SK-N-SH treated with all-trans-retinoic acid at 6 μM for 48 hours (cell line): ENCODE measurements around the gene TLCD4.

Source experiments
- ATAC-seq: fragments of 200-7000 bp; cut with Tn5 transposase; 3 replicates; pipeline ENCODE4 v1.9.1; 2020; ENCODE audit warnings: mild to moderate bottlenecking, moderate library complexity
- BACH2 ChIP-seq: fragments of 250-450 bp; sonication (Bioruptor Pico); IDR thresholded peaks from 2 replicates; pipeline ENCODE4 v1.9.0; 2021; ENCODE audit warnings: mild to moderate bottlenecking, borderline replicate concordance
- ESRRG ChIP-seq: fragments of 250-450 bp; sonication (Bioruptor Pico); IDR thresholded peaks from 2 replicates; pipeline ENCODE4 v1.6.1; 2021; ENCODE audit warnings: mild to moderate bottlenecking
- GLIS3 ChIP-seq: fragments of 250-450 bp; sonication (Bioruptor Pico); IDR thresholded peaks from 2 replicates; pipeline ENCODE4 v1.5.0; 2020; ENCODE audit warnings: mild to moderate bottlenecking, moderate library complexity
- ISL1 ChIP-seq: fragments of 250-450 bp; sonication (Bioruptor Pico); IDR thresholded peaks from 2 replicates; pipeline ENCODE4 v2.1.2; 2022; ENCODE audit warnings: mild to moderate bottlenecking, moderate library complexity
- OSR1 ChIP-seq: fragments of 250-450 bp; sonication (Bioruptor Pico); IDR thresholded peaks from 2 replicates; pipeline ENCODE4 v1.8.0; 2022; ENCODE audit warnings: moderate library complexity, mild to moderate bottlenecking, inconsistent platforms
- RARB ChIP-seq: fragments of 250-450 bp; sonication (Bioruptor Pico); IDR thresholded peaks from 2 replicates; pipeline ENCODE4 v1.8.0; 2021; ENCODE audit warnings: mild to moderate bottlenecking, moderate library complexity
- SNAI2 ChIP-seq: fragments of 250-450 bp; sonication (Bioruptor Pico); IDR thresholded peaks from 2 replicates; pipeline ENCODE4 v1.5.0; 2020; ENCODE audit warnings: mild to moderate bottlenecking, moderate library complexity
- TOX ChIP-seq: fragments of 250-450 bp; sonication (Bioruptor Pico); IDR thresholded peaks from 2 replicates; pipeline ENCODE4 v1.8.0; 2021; ENCODE audit warnings: mild to moderate bottlenecking, moderate library complexity, borderline replicate concordance
- ZC3H10 ChIP-seq: fragments of 250-450 bp; sonication (Bioruptor Pico); IDR thresholded peaks from 2 replicates; pipeline ENCODE4 v1.5.1; 2021; ENCODE audit warnings: mild to moderate bottlenecking, moderate library complexity
- ZFP3 ChIP-seq: fragments of 250-450 bp; sonication (Bioruptor Pico); IDR thresholded peaks from 2 replicates; pipeline ENCODE4 v1.5.0; 2020; ENCODE audit warnings: mild to moderate bottlenecking, moderate library complexity
- ZFP30 ChIP-seq: fragments of 450-650 bp; formaldehyde crosslinking; IDR thresholded peaks from 2 replicates; pipeline ENCODE4 v1.5.0; 2022; ENCODE audit warnings: mild to moderate bottlenecking, moderate library complexity
- ZNF565 ChIP-seq: fragments of 450-650 bp; formaldehyde crosslinking; conservative IDR thresholded peaks from 2 replicates; pipeline ENCODE4 v1.5.0; 2020; ENCODE audit warnings: low read depth, mild to moderate bottlenecking, moderate library complexity
- ZNF70 ChIP-seq: fragments of 450-650 bp; formaldehyde crosslinking; IDR thresholded peaks from 2 replicates; pipeline ENCODE4 v1.5.0; 2020; ENCODE audit warnings: mild to moderate bottlenecking, moderate library complexity
- ZNF8 ChIP-seq: fragments of 450-650 bp; formaldehyde crosslinking; IDR thresholded peaks from 2 replicates; pipeline ENCODE4 v1.5.0; 2020; ENCODE audit warnings: mild to moderate bottlenecking, moderate library complexity
- TF ChIP-seq, protein P1 (sequence below): fragments of 250-450 bp; sonication (Bioruptor Pico); IDR thresholded peaks from 2 replicates; pipeline ENCODE4 v1.5.1; 2021; ENCODE audit warnings: mild to moderate bottlenecking, moderate library complexity
- TF ChIP-seq, protein P2 (sequence below): fragments of 250-450 bp; sonication (Bioruptor Pico); IDR thresholded peaks from 2 replicates; pipeline ENCODE4 v1.5.1; 2020; ENCODE audit warnings: low read depth, mild to moderate bottlenecking, moderate library complexity
- TF ChIP-seq, protein P3 (sequence below): fragments of 250-450 bp; sonication (Bioruptor Pico); IDR thresholded peaks from 2 replicates; pipeline ENCODE4 v1.8.0; 2021; ENCODE audit warnings: low read depth, mild to moderate bottlenecking, moderate library complexity, borderline replicate concordance
- TF ChIP-seq, protein P4 (sequence below): fragments of 250-450 bp; sonication (Bioruptor Pico); IDR thresholded peaks from 2 replicates; pipeline ENCODE4 v1.8.0; 2020; ENCODE audit warnings: mild to moderate bottlenecking, moderate library complexity, borderline replicate concordance
- TF ChIP-seq, protein P5 (sequence below): fragments of 250-450 bp; sonication (Bioruptor Pico); IDR thresholded peaks from 2 replicates; pipeline ENCODE4 v1.5.0; 2020; ENCODE audit warnings: mild to moderate bottlenecking, moderate library complexity

Gene TLCD4

DNA sequence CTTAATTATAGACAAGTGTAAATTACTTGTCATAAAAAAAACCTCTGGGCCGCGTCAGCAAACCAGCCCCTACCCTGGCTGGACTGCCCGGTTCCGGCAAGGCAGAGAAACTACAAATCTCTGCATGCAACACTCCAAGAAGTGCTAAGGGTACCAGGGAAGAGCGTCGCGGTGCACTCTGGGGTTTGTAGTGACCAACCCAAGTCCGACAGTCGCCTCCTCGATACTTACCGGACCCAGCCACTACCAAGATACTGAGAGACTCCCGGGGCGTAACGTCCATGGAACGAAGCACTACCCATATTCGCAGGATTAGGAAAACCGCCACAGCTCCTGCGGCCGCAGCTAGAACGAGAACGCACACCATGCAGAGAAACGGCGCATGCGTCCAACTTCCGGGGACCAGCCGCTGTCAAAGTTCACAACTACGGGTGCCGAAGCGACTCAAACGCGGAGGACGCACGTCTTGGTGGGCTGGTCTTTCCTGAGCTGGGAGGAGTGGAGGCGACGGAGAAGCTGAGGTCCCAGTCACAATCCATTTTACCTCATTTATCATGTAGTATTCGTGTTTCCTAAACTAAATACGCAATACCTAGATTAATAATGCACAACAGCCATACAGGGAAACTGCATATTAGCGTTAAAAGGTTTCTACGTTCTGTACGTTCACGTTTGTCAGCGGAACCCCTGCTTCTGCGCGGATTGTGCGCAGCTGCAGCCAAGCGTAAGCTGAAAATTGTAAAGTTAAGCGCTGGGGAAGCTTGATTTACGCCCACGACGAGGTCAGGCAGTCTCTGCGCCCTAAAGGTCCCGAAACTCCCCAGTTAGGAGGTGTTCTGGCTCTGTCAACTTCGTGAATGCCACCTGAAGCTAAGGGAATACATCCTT lies 44.4 kb upstream of the TLCD4 start, which contains the start of gene ALG14:
Gene ALG14 (minus strand): TSS at position 420 of the 888 bp plus-strand sequence. CDS start 53 bp downstream, at position 367.
- TF ChIP-seq ZNF70 (CRISPR knock-in tag) (peak; percentile 90), ZFP3 (0 out of 2 replicates have a peak, but pooled peaks have one; percentile 46)
- TF ChIP-seq, protein P1, sequence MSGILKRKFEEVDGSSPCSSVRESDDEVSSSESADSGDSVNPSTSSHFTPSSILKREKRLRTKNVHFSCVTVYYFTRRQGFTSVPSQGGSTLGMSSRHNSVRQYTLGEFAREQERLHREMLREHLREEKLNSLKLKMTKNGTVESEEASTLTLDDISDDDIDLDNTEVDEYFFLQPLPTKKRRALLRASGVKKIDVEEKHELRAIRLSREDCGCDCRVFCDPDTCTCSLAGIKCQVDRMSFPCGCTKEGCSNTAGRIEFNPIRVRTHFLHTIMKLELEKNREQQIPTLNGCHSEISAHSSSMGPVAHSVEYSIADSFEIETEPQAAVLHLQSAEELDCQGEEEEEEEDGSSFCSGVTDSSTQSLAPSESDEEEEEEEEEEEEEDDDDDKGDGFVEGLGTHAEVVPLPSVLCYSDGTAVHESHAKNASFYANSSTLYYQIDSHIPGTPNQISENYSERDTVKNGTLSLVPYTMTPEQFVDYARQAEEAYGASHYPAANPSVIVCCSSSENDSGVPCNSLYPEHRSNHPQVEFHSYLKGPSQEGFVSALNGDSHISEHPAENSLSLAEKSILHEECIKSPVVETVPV (CRISPR knock-in tag): no peak
- peak; percentile 99 for ATAC-seq

DNA sequence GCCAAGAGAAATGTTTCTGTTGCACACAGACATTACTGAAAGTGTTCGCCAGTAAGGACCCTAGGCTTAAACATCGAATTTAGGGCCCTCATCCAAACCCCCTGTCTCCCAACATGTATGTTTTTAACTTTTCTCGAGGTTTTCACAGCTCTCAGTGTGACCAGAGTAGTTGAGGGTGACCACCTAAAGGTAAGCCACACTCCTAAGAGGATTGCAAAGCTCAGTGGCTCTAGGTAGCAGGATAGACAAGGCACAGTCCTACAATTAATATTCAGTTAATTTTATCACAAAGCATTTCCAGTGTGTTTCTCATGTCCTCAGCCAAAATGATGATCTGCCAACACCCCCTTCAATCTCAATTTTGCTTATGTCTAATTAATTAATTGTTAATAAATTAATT lies 43.7 kb upstream of the TLCD4 start:
- TF ChIP-seq, protein P2, sequence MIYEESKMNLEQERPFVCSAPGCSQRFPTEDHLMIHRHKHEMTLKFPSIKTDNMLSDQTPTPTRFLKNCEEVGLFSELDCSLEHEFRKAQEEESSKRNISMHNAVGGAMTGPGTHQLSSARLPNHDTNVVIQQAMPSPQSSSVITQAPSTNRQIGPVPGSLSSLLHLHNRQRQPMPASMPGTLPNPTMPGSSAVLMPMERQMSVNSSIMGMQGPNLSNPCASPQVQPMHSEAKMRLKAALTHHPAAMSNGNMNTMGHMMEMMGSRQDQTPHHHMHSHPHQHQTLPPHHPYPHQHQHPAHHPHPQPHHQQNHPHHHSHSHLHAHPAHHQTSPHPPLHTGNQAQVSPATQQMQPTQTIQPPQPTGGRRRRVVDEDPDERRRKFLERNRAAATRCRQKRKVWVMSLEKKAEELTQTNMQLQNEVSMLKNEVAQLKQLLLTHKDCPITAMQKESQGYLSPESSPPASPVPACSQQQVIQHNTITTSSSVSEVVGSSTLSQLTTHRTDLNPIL (CRISPR knock-in tag): no peak
- TF ChIP-seq ZC3H10 (no peak), OSR1 (no peak), TOX (CRISPR knock-in tag) (no peak), GLIS3 (CRISPR knock-in tag) (no peak), ESRRG (CRISPR knock-in tag) (no peak), ZNF8 (CRISPR knock-in tag) (no peak), RARB (no peak), ISL1 (CRISPR knock-in tag) (no peak), SNAI2 (CRISPR knock-in tag) (no peak), BACH2 (CRISPR knock-in tag) (no peak), ZNF565 (CRISPR knock-in tag) (no peak), ZFP30 (CRISPR knock-in tag) (no peak), ZFP3 (no peak), ZNF70 (CRISPR knock-in tag) (no peak)
- TF ChIP-seq, protein P3, sequence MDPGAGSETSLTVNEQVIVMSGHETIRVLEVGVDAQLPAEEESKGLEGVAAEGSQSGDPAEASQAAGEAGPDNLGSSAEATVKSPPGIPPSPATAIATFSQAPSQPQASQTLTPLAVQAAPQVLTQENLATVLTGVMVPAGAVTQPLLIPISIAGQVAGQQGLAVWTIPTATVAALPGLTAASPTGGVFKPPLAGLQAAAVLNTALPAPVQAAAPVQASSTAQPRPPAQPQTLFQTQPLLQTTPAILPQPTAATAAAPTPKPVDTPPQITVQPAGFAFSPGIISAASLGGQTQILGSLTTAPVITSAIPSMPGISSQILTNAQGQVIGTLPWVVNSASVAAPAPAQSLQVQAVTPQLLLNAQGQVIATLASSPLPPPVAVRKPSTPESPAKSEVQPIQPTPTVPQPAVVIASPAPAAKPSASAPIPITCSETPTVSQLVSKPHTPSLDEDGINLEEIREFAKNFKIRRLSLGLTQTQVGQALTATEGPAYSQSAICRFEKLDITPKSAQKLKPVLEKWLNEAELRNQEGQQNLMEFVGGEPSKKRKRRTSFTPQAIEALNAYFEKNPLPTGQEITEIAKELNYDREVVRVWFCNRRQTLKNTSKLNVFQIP (CRISPR knock-in tag): no peak
- TF ChIP-seq, protein P4, sequence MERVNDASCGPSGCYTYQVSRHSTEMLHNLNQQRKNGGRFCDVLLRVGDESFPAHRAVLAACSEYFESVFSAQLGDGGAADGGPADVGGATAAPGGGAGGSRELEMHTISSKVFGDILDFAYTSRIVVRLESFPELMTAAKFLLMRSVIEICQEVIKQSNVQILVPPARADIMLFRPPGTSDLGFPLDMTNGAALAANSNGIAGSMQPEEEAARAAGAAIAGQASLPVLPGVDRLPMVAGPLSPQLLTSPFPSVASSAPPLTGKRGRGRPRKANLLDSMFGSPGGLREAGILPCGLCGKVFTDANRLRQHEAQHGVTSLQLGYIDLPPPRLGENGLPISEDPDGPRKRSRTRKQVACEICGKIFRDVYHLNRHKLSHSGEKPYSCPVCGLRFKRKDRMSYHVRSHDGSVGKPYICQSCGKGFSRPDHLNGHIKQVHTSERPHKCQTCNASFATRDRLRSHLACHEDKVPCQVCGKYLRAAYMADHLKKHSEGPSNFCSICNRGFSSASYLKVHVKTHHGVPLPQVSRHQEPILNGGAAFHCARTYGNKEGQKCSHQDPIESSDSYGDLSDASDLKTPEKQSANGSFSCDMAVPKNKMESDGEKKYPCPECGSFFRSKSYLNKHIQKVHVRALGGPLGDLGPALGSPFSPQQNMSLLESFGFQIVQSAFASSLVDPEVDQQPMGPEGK (CRISPR knock-in tag): no peak
- TF ChIP-seq, protein P5, sequence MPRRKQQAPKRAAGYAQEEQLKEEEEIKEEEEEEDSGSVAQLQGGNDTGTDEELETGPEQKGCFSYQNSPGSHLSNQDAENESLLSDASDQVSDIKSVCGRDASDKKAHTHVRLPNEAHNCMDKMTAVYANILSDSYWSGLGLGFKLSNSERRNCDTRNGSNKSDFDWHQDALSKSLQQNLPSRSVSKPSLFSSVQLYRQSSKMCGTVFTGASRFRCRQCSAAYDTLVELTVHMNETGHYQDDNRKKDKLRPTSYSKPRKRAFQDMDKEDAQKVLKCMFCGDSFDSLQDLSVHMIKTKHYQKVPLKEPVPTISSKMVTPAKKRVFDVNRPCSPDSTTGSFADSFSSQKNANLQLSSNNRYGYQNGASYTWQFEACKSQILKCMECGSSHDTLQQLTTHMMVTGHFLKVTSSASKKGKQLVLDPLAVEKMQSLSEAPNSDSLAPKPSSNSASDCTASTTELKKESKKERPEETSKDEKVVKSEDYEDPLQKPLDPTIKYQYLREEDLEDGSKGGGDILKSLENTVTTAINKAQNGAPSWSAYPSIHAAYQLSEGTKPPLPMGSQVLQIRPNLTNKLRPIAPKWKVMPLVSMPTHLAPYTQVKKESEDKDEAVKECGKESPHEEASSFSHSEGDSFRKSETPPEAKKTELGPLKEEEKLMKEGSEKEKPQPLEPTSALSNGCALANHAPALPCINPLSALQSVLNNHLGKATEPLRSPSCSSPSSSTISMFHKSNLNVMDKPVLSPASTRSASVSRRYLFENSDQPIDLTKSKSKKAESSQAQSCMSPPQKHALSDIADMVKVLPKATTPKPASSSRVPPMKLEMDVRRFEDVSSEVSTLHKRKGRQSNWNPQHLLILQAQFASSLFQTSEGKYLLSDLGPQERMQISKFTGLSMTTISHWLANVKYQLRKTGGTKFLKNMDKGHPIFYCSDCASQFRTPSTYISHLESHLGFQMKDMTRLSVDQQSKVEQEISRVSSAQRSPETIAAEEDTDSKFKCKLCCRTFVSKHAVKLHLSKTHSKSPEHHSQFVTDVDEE (CRISPR knock-in tag): no peak
- TF ChIP-seq, protein P1 (CRISPR knock-in tag): no peak
- peak; percentile 47 for ATAC-seq
